RKO (cell line): ENCODE data around the gene LIG1.

Source experiments
- DNase-seq: peaks from one replicate; pipeline ENCODE4 v3.0.0-alpha.2; 2016; ENCODE audit warnings: low spot score

LIG1 gene

GRCh38 chr19:48169939-48170803, at the start of gene LIG1, which contains the start of gene ZSWIM9:
Gene LIG1, minus strand, starts transcription at chr19:48170344. Its CDS starts 4,778 bp downstream, at chr19:48165566.
Gene ZSWIM9, plus strand, starts transcription at chr19:48170680. Its CDS starts 1,123 bp downstream, at chr19:48171803.
- peak; percentile 93 for DNase-seq

DNA sequence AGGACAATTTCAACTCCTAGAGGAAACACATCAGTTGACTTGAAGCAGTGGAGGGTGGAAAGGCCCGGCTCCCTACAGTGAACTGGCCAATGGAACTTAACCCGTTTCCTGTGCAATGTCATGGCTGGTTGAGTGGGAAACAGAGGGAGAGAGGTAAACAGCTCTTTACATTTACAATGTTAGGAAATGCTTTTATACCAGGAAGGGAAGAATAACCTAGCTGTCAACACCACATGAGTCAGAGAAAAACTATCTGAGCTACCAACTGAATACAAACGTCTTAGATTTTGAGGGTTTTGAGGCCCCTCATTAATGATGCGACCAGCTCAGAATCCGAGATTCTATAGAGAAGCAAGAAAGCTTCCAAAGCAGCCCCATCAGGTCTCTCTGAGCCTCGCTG, 48.9 kb upstream of the LIG1 start:
- DNase-seq = no peak

DNA sequence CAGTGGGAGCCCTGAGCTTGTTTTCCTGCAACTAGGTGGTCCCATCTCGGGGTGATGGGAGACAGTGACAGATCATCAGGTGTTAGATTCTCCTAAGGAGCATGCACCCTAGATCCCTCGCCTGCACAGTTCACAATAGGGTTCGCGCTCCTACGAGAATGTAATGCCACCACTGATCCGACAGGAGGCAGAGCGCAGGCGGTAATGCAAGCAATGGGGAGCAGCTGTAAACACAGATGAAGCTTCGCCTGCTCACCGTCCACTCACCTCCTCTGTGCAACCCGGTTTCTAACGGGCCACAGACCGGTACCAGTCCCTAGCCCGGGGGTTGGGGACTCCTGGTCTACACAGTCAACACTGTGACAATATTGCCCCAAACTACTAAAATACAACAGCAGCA, 46.8 kb upstream of the LIG1 start:
- no peak for DNase-seq

DNA sequence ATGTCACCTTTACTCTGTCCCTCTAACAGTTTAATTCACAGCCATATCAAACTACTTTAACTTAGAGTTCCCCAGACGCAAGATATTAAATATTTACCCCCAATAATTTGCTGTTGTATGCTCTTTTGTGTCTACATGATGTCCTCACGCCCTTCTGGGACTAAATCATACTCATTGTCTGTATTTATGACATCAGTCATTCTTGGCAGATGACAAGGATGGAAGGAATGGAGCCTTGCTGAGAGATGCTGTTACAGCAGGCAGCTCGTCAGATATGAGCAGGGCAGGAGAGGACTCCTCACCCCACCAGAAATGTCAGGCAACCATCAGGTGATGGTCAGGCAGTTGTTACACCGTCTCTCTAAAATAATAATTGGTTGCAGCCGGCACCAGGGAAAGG, 43.8 kb upstream of the LIG1 start:
- no peak for DNase-seq

GRCh38 chr19:48210005-48210404, 39.9 kb upstream of the LIG1 start:
- DNase-seq = no peak

- no peak for DNase-seq
These were observed 36.4 kb upstream of the LIG1 start for GRCh38 chr19:48206397-48207093.

- peak; percentile 97 for DNase-seq
These were observed 33.9 kb upstream of the LIG1 start for GRCh38 chr19:48203794-48204628.

- peak; percentile 40 for DNase-seq
These were observed 33.2 kb upstream of the LIG1 start for GRCh38 chr19:48203222-48203793.

GRCh38 chr19:48196933-48197665, 27.0 kb upstream of the LIG1 start:
- DNase-seq = no peak

DNA sequence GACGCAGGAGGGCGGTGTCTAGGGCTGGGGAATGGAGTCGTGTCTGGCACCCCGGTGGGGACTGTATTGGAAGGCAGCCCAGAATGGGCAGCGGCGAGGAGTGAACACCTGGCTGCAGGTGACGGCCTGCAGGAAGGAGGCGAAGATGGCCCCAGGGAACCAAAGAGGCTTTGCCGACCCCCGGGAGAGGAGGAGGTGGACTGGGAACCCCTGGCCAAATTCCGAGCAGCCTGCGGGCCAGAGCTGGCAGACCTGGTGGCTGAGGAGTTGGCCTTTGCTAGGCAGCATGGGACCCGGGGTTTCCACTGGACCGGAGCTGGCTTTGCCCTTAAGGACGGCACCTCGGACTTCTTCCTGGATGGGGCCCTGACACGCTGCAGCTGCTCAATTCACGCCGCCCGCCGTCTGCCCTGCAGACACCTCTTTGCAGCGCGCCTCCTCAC, 26.2 kb upstream of the LIG1 start:
- no peak for DNase-seq

DNA sequence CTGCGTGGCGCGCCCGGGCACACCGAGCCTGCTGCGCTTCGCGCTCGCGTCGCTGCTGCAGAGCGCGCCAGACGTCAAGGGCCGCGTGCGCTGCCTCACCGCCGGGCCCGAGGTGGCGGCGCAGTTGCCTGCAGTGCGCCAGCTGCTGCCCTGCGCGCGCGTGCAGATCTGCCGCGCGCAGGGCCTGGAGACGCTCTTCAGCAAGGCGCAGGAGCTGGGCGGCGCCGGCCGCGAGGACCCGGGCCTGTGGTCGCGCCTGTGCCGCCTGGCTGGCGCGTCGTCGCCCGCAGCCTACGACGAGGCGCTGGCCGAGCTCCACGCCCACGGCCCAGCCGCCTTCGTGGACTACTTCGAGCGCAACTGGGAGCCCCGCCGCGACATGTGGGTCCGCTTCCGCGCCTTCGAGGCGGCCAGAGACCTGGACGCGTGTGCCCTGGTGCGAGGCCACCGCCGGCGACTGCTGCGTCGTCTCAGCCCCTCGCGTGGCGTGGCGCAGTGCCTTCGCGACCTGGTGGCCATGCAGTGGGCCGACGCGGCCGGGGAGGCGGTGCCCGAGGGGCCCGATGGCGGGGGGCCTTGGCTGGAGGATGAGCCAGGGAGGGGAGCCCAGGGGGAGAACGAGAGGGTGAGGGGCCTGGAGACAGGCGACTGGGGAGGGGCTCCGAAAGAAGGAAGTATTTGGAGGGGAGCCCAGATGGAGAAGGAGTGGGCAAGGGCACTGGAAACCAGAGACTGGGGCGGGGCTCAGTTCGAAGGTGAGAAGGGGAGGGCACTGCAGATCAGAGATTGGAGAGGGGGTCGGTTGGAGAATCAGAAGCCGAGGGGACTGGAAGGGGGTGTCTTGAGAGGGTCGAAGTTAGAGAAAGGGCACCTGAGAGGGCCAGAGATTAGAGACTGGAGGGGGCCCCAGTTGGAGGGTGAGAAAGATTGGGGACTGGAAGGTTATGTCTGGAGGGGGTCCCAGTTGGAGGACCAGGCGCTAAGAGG, 25.0 kb upstream of the LIG1 start:
- no peak for DNase-seq

GRCh38 chr19:48194041-48194843, 24.1 kb upstream of the LIG1 start:
- no peak for DNase-seq

GRCh38 chr19:48192750-48193149, 22.6 kb upstream of the LIG1 start:
- DNase-seq = no peak

- DNase-seq = no peak
These were observed 20.7 kb upstream of the LIG1 start for GRCh38 chr19:48190885-48191284.

DNA sequence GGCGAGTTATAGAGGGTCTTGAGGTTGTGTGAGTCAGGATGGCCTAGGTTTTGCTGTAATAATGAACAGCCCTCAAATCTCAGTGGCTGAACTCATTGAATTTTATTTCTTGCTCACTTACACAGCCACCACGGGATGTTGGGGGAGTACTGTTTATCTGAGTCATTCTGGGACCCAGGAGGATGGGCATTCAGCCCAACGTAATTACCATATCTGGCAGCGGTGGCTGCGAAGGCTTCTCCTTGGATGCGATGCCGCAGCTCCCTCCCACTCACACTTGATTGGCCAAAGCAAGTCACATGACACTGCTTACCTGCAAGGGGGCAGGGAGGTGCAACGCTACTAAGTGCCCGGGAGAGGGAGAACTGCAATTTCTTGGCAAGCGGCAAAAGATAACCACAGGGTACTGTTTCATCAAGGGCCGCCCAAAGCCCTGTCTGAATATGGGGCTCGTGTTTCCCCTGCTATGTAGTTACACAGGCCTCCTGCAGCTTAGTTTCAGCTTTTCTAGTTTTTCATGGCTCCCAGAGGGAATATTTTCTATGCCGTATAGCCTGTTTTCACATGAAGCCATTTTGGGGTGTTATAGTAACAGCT, 20.2 kb upstream of the LIG1 start:
- no peak for DNase-seq

DNA sequence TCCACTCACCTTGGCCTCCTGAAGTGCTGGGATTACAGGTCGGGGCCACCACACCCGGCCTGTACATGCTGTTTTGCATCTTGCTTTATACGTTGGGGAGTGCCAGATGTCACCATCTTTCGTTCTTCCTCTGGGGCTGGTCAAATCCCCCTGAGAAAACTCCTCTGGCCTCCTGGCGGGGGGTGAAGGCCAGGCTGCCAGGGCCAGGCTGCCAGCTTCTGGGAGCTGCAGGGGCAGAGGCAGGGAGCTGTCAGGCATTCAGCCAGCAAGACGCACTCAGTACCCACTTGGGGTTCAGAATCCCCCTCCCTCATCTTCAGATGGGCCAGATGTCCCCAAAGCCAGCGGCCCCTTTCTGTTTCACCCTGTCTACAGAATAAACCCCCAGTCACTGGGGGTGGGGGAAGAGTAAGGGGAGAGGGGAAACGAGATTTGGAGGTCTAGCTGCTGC, 16.4 kb upstream of the LIG1 start:
- no peak for DNase-seq

DNA sequence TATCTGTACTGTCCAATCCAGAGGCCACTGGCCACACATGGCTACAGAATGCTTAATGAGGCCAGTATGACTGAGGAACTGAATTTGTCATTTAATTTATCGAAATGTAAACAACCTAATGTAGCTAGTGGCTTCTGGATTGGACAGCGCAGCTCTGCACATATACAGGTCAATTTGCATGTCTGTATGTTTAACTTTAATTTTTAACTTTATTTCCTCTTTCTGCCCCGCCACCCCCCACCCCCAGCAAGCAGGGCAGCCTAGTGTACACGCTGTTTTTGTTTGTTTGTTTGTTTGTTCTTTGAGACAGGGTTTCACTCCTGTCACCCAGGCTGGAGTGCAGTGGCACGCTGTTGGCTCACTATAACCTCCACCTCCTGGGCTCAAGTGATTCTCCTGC, 15.9 kb upstream of the LIG1 start:
- DNase-seq = no peak

DNA sequence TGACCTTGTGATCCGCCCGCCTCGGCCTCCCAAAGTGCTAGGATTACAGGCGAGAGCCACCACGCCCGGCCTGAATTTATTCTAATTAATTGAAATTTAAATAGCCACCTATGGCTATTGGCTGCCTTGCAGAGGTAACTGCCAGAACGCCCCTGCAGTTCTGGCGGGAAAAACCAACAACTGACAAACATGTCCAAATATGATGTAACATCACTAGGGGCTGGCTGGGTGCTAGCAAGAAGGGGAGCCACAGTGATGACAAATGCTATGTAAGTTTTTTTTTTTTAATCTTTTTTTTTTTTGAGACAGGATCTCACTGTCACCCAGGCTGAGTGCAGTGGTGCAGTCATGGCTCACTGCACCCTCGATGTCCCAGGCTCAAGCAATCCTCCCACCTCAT, 13.2 kb upstream of the LIG1 start:
- DNase-seq = no peak

DNA sequence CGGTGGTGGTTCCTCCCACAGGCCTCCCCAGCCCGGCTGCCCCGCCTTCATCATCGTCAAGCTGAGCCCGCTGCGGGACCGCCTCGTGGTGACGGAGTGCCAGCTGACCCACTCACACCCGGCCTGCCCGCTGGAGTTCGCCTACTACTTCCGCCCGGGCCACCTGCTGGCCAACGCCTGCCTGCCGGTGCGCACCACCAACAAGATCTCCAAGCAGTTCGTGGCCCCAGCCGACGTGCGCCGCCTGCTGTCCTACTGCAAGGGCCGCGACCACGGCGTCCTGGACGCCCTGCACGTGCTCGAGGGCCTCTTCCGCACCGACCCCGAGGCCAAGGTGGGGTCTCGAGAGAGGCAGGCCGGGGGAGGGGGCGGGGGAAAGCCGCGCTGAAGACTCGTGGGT, 12.3 kb upstream of the LIG1 start:
- no peak for DNase-seq
